ENCODE measurements around the gene RGS19. TPM values are rescaled to one million over a fixed set of nuclear protein-coding genes. Genes with fewer than 3 reads are reported as not detected.

Gene RGS19
- total and polyA plus RNA-seq, 2 of the 8 experiments (the other 6 are each of a cell fraction or from before 2014, with no cell fraction given), result 12.7 to 16.8 TPM

DNA sequence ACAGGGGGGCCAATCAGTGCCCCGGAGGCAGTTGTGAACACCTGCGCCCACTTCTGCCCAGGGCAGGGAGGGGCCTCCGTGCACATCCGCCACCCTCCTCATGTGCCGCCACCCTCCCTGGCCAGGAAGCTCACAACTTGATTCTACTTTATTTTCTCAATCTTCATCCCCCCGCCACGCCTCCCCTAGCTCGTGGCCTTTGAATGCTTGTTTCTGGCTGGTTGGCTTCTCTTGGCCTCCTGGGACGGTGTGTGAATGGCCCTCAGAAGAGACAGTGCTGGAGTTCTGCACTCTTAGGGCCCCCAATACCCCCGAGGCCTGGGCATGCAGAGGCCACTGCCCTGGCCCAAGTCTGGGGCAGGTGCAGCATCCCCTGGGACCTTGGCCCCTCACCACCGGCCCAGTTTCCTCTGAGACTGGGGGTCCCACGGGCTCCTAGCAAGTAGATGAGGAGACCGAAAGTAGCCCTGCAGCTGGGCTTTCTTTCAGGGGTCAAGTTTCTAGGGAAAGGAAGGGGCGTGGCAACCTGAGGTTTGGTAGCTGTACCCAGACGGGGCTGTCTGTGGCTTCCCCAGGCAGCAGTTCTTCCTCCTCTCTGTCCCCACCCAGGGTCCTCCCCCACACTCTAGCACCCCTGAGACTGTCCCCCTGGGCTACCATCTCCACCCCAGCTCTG lies 1.3 kb downstream of the RGS19 start:
- H3K23me2 ChIP-seq (ENCODE audit: low read depth, low read length), result peaks cover 11% of the 10 kb centered on the region; the same call in 1 of the 2 replicates
- no peak overlapping the region for H2BK5ac ChIP-seq (ENCODE audit: low read depth, low read length)
- no peak overlapping the region for H3K23ac ChIP-seq (ENCODE audit: insufficient read length)
- no peak overlapping the region for H3K56ac ChIP-seq (replicated peaks; ENCODE audit: insufficient read length, low read depth, low read length)
- H4K20me1 ChIP-seq (replicated peaks in 1 of 2; ENCODE audit: control insufficient read depth in 1 of 2, insufficient read depth in 2 of 2, low read length in 2 of 2), result peaks cover 0 to 4% of the 10 kb centered on the region in 2 experiments
- no peak overlapping the region for H3K14ac ChIP-seq (ENCODE audit: insufficient read length)
- TF ChIP-seq SIRT6 (IDR thresholded peaks at IDR 0.05; ENCODE audit: low read length) (no peak), SIN3A (conservative IDR thresholded peaks at IDR 0.05 in 1 of 2, IDR thresholded peaks at IDR 0.05 in 1 of 2; ENCODE audit: low read depth in 1 of 2, low read length in 2 of 2) (0 out of 4 replicates have a peak, but pooled peaks of 1 of the 2 experiments have one; percentile 15)
- no peaks in the 10 kb centered on the region for H3K9me3 ChIP-seq (ENCODE audit: insufficient read depth in 2 of 2, low read depth in 1 of 2, low read length in 1 of 2)
- no peak overlapping the region for H2BK120ac ChIP-seq (replicated peaks; ENCODE audit: low read depth, low read length)
- no peaks in the 10 kb centered on the region for H3K79me2 ChIP-seq (ENCODE audit: control insufficient read depth in 1 of 2, insufficient read depth in 2 of 2, low read length in 2 of 2)
- no peak for FAIRE-seq
- peak overlapping the region; percentile 11; the same call in 1 of the 2 replicates for H4K8ac ChIP-seq (ENCODE audit: extremely low read depth, insufficient read depth, low read length)
- H3K4me2 ChIP-seq (ENCODE audit: insufficient read depth in 1 of 2, low read depth in 2 of 2, low read length in 2 of 2), result peak overlapping the region; percentile 33 to 78
- no peak overlapping the region for H3K27ac ChIP-seq (ENCODE audit: low read depth, low read length)
- H2AFZ ChIP-seq (ENCODE audit: low read length), result no peak overlapping the region
- peak overlapping the region in 2 of 4 experiments; percentile 5 to 92; a peak in 2 of 8 replicates for H3K4me3 ChIP-seq (ENCODE audit: extremely low read depth in 1 of 4, insufficient read depth in 2 of 4, low read depth in 3 of 4, low read length in 4 of 4)
- peaks cover 1 to 25% (median 19%) of the 10 kb centered on the region in 4 experiments; a peak in 6 of 7 replicates for H3K27me3 ChIP-seq (replicated peaks in 1 of 4; ENCODE audit: control insufficient read depth in 3 of 4, extremely low read depth in 1 of 4, insufficient read depth in 3 of 4, low read length in 3 of 4)
- no peak overlapping the region for H2AK5ac ChIP-seq (ENCODE audit: low read depth, low read length)
- no peak overlapping the region for H2BK20ac ChIP-seq (ENCODE audit: low read length)
- no peak overlapping the region for H3K4ac ChIP-seq (replicated peaks; ENCODE audit: insufficient read length, low read depth, low read length)
- 80% methylated on average over 15 of the region's 15 CpGs; no CpG with 5 or more reads in 1 of the 2 experiments for WGBS, 2 experiments (ENCODE audit: extremely low coverage in 1 of 2, insufficient coverage in 1 of 2, insufficient read length in 1 of 2, insufficient replicate concordance in 2 of 2, low coverage in 1 of 2, low lambda C conversion rate in 2 of 2, missing lambda C conversion rate in 1 of 2)
- no peak overlapping the region for H2BK12ac ChIP-seq (ENCODE audit: low read depth, low read length)
- H3K36me3 ChIP-seq (ENCODE audit: control insufficient read depth in 2 of 4, insufficient read depth in 4 of 4, low read length in 3 of 4), result peaks cover 0 to 6% (median 3%) of the 10 kb centered on the region in 4 experiments; a peak in 3 of 8 replicates
- ChIA-PET POLR2A (ENCODE audit: partially characterized antibody) (interaction anchor here (1.6 to 4.6 kb wide), 2 partner anchors 10 to 12 kb away, joined by 4 to 27 read pairs; no protein-coding TSS in a partner anchor), CTCF (ENCODE audit: partially characterized antibody) (interaction anchor here (1.6 to 13.0 kb wide), 5 partner anchors 9 to 40 kb away, joined by 5 to 144 read pairs (median 33); partner anchors contain the start of genes SOX18 and TCEA2)
- no peak overlapping the region for H3K9ac ChIP-seq (replicated peaks in 1 of 4; ENCODE audit: extremely low read depth in 1 of 4, low read depth in 3 of 4, low read length in 3 of 4)
- H3K18ac ChIP-seq (ENCODE audit: extremely low read depth, low read length), result no peak overlapping the region
- H3K79me1 ChIP-seq (ENCODE audit: low read depth, low read length), result no peaks in the 10 kb centered on the region
- H4K5ac ChIP-seq (ENCODE audit: insufficient read length, low read depth, low read length), result no peak overlapping the region
- no peak for DNase-seq (ENCODE audit: low read depth in 1 of 2, low spot score in 2 of 2)
- no peak overlapping the region for H2BK15ac ChIP-seq (ENCODE audit: low read length)
- H3K4me1 ChIP-seq (replicated peaks in 1 of 4; ENCODE audit: control insufficient read depth in 3 of 4, insufficient read depth in 4 of 4, low read length in 3 of 4), result peaks cover 0 to 23% (median 12%) of the 10 kb centered on the region in 4 experiments; a peak in 5 of 7 replicates
- H4K91ac ChIP-seq (replicated peaks; ENCODE audit: insufficient read length, low read length), result no peak overlapping the region
